ENCODE measurements around the gene VPS25. TPM values are rescaled to one million over a fixed set of nuclear protein-coding genes. Genes with fewer than 3 reads are reported as not detected.

The VPS25 gene
- total RNA-seq, 6 donors from 2014 or later, result 19.0 to 54.6 (median 36.7) TPM

DNA sequence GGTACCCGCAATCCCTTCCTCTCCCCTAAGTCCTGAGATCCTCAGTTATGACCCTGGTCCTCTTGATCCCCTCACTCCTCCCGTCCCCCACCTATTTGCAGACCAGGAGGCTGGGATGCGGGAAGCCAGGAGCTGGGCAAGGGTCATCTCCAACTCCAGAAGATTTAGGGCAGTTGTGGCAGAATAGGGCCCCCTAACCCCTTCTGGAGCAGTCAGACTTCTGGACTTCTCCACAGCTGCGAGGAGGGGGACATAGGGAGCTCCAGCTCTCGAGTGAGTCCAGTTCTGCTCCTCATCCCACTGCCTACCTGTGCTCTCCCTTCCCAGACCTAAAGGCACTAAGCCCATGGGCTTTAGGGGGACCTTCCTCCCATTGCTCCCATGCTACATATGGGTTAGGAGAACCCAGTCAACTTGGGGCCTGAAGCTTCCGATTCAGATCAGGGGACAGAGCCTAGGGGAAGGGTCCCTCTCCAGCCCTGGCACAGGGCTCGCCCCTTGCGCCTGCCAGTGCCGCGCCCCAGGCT lies 8.5 kb downstream of the VPS25 start:
- no peaks in the 10 kb centered on the region for H3K9me3 ChIP-seq
- DNase-seq (no peak), ATAC-seq (ENCODE audit: low FRiP score in 2 of 2) (no peak)
- TF ChIP-seq EP300 (IDR thresholded peaks at IDR 0.05) (no peak), POLR2A (IDR thresholded peaks at IDR 0.05) (no peak), POLR2AphosphoS5 (IDR thresholded peaks at IDR 0.05) (no peak)
- TF ChIP-seq, protein P1, sequence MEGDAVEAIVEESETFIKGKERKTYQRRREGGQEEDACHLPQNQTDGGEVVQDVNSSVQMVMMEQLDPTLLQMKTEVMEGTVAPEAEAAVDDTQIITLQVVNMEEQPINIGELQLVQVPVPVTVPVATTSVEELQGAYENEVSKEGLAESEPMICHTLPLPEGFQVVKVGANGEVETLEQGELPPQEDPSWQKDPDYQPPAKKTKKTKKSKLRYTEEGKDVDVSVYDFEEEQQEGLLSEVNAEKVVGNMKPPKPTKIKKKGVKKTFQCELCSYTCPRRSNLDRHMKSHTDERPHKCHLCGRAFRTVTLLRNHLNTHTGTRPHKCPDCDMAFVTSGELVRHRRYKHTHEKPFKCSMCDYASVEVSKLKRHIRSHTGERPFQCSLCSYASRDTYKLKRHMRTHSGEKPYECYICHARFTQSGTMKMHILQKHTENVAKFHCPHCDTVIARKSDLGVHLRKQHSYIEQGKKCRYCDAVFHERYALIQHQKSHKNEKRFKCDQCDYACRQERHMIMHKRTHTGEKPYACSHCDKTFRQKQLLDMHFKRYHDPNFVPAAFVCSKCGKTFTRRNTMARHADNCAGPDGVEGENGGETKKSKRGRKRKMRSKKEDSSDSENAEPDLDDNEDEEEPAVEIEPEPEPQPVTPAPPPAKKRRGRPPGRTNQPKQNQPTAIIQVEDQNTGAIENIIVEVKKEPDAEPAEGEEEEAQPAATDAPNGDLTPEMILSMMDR (IDR thresholded peaks at IDR 0.05), result no peak
- WGBS, 2 donors, result 55 to 57% methylated on average over 5 to 10 of the region's 10 CpGs
- no peak overlapping the region for H3K4me3 ChIP-seq
- H3K27ac ChIP-seq, result no peak overlapping the region
- H3K4me1 ChIP-seq, result peaks cover 18 to 31% (median 26%) of the 10 kb centered on the region in 4 donors
- peaks cover 11 to 33% (median 24%) of the 10 kb centered on the region in 4 donors for H3K36me3 ChIP-seq
- peaks cover 0 to 56% (median 13%) of the 10 kb centered on the region in 4 donors for H3K27me3 ChIP-seq

DNA sequence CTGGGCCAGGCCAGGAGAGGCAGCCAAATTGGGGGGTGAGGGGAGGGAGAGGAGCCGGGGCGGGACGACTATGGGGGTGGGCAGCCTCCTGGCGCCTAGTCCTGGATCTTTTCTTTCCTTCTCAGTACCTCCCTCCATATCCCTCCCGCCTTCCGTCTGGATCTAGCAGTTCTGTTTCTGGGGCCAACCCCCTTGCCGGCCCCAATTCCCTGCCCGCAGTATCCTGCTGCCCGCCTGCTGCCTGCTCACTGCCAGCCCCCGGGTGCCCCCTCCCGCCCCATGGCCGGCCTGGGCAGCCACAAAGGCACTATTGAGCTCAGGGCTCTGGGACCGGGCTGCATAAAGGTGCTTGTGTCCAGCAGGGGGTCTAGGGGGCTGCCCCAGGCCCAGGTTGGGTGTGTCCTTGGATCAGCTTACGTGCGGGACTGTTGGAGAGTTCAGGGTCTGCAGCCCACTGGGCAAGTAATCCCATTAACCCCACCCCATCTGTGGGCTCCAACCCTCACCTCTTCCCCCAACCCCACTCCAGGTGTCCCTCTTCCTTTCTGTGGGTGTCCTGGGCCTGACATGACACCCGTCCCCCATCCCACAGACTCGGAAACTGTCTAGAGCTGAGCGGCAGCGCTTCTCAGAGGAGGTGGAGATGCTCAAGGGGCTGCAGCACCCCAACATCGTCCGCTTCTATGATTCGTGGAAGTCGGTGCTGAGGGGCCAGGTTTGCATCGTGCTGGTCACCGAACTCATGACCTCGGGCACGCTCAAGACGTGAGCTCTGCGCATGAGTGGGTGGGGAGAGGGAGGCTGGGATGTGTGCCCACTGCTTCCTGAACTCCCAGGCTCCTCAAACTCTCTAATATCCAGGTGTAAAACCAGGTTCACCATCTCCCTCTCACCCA lies 9.2 kb downstream of the VPS25 start:
- no peak for TF ChIP-seq POLR2AphosphoS5 (IDR thresholded peaks at IDR 0.05)
- TF ChIP-seq, protein P1 (IDR thresholded peaks at IDR 0.05), result no peak
- no peak for TF ChIP-seq POLR2A (IDR thresholded peaks at IDR 0.05)
- no peak for TF ChIP-seq EP300 (IDR thresholded peaks at IDR 0.05)
- peaks cover 9 to 26% (median 21%) of the 10 kb centered on the region in 4 donors for H3K36me3 ChIP-seq
- no peaks in the 10 kb centered on the region for H3K9me3 ChIP-seq
- no peak overlapping the region for H3K27ac ChIP-seq
- H3K4me1 ChIP-seq, result peaks cover 18 to 31% (median 26%) of the 10 kb centered on the region in 4 donors
- peaks cover 0 to 56% (median 13%) of the 10 kb centered on the region in 4 donors for H3K27me3 ChIP-seq
- WGBS, 2 donors, result 42 to 49% methylated on average over 21 to 29 of the region's 29 CpGs
- no peak overlapping the region for H3K4me3 ChIP-seq
- DNase-seq (peak in 1 of 2 donors; percentile 69), ATAC-seq (ENCODE audit: low FRiP score in 2 of 2) (peak in 1 of 2 donors; percentile 4)

DNA sequence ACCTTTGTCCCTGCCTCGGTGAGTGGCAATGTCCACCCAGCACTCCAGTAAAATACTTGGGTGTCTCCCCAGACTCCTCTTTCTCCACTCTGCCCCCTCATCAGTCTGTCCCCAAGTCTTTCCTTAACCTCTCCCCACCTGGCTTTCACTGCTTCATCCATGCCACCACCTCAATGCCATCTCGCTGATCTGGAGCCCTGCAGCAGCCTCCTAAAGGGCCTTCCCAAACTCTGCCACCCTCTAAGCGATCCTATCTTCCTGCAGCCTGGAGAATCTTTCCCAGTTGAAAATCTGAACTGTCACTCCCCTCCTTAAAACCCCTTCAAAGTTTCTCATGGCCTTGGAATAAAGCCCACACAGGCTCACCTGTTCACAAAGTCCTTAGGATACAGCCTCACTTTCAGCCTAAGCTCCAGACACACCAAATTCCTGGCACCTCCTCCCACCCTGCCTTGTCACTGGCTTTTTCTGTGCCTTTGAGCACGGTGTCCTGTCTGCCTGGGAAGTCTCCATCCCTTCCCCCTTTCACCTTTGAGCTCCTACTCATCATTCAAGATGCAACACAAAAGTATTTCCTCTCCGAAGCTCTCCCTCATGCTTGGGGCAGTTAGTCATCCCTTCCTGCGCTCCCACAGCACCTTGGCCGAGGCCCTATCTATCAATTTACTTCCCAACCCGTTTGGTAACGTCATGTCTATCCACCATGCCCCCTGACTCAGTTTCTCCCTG lies 10.0 kb downstream of the VPS25 start:
- no peaks in the 10 kb centered on the region for H3K9me3 ChIP-seq
- 42 to 47% methylated on average over 9 of the region's 9 CpGs for WGBS, 2 donors
- TF ChIP-seq, protein P1 (IDR thresholded peaks at IDR 0.05), result no peak
- TF ChIP-seq EP300 (IDR thresholded peaks at IDR 0.05) (no peak), POLR2AphosphoS5 (IDR thresholded peaks at IDR 0.05) (no peak)
- peaks cover 0 to 56% (median 13%) of the 10 kb centered on the region in 4 donors for H3K27me3 ChIP-seq
- no peak for ATAC-seq (ENCODE audit: low FRiP score in 2 of 2)
- no peak overlapping the region for H3K4me3 ChIP-seq
- no peak for DNase-seq
- H3K27ac ChIP-seq, result no peak overlapping the region
- H3K4me1 ChIP-seq, result peaks cover 18 to 31% (median 26%) of the 10 kb centered on the region in 4 donors
- peaks cover under 1 to 18% (median 14%) of the 10 kb centered on the region in 4 donors for H3K36me3 ChIP-seq

DNA sequence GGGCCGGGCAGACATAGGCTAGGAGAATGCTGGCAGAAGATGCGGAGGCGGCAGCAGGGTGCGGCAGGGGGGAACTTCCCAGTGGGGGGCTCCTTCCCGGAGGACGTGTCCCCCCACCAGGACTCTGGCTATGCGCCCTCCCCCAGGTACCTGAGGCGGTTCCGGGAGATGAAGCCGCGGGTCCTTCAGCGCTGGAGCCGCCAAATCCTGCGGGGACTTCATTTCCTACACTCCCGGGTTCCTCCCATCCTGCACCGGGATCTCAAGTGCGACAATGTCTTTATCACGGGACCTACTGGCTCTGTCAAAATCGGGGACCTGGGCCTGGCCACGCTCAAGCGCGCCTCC lies 10.5 kb downstream of the VPS25 start:
- H3K27me3 ChIP-seq, result peaks cover 0 to 56% (median 13%) of the 10 kb centered on the region in 4 donors
- DNase-seq, result no peak
- WGBS, 2 donors, result 27 to 46% methylated on average over 12 to 22 of the region's 22 CpGs
- peaks cover 0 to 12% (median 9%) of the 10 kb centered on the region in 4 donors for H3K36me3 ChIP-seq
- TF ChIP-seq, protein P1 (IDR thresholded peaks at IDR 0.05), result no peak
- TF ChIP-seq POLR2AphosphoS5 (IDR thresholded peaks at IDR 0.05) (no peak), POLR2A (IDR thresholded peaks at IDR 0.05) (no peak), EP300 (IDR thresholded peaks at IDR 0.05) (no peak)
- no peak for ATAC-seq (ENCODE audit: low FRiP score in 2 of 2)
- peaks cover 18 to 31% (median 26%) of the 10 kb centered on the region in 4 donors for H3K4me1 ChIP-seq
- no peaks in the 10 kb centered on the region for H3K9me3 ChIP-seq
- no peak overlapping the region for H3K27ac ChIP-seq
- no peak overlapping the region for H3K4me3 ChIP-seq

All from upper lobe of left lung (tissue), 6 donors.